Common myeloid progenitor, CD34-positive (primary cell): Measurements from ENCODE around the gene ZNF185.

Experiments used
- CTCF ChIA-PET: fragments of 350-600 bp; sonication (Branson Sonifier 250); formaldehyde crosslinking; loops from one replicate; lab custom pipeline; 2021; ENCODE audit warnings: antibody characterized with exemption; lab: Charles Lee
- POLR2A ChIA-PET: fragments of 350-600 bp; sonication (Branson Sonifier 250); formaldehyde crosslinking; loops from one replicate; lab custom pipeline; 2021; ENCODE audit warnings: antibody characterized with exemption; lab: Charles Lee
- DNase-seq, 3 donors: peaks; one replicate each; pipeline versions ENCODE4 v3.0.0 to v3.0.0-alpha.2; 2013
- H3K27ac ChIP-seq, 2 experiments: 1 replicate in 1 of 2; 2 replicates in 1 of 2; pipeline ENCODE4 v1.7.0; 2013; ENCODE audit warnings: inconsistent platforms in 2 of 2, low read length in 2 of 2, mild to moderate bottlenecking in 2 of 2, low read depth in 1 of 2, moderate library complexity in 1 of 2; ENCODE audit not compliant: severe bottlenecking in 2 of 2, insufficient read depth in 1 of 2, poor library complexity in 1 of 2
- H3K27me3 ChIP-seq, 5 experiments: replicated peaks in 2 of 5; 1 replicate in 3 of 5; 2 replicates in 2 of 5; pipeline versions ENCODE4 v1.6.1 to v1.7.0; 2013; ENCODE audit warnings: low read length in 4 of 5, mild to moderate bottlenecking in 2 of 5, moderate library complexity in 2 of 5, inconsistent platforms in 1 of 5; ENCODE audit not compliant: insufficient read depth in 5 of 5, control insufficient read depth in 4 of 5
- H3K36me3 ChIP-seq, 4 experiments: 1 replicate in 2 of 4; 2 replicates in 2 of 4; pipeline versions ENCODE4 v1.6.1 to v1.7.0; 2013; ENCODE audit warnings: low read length in 3 of 4, control low read depth in 1 of 4, mild to moderate bottlenecking in 1 of 4; ENCODE audit not compliant: control insufficient read depth in 4 of 4, insufficient read depth in 4 of 4
- H3K4me1 ChIP-seq, 4 experiments: 1 replicate in 3 of 4; 2 replicates in 1 of 4; pipeline versions ENCODE4 v1.6.1 to v1.7.1; 2013; ENCODE audit warnings: low read length in 3 of 4, mild to moderate bottlenecking in 3 of 4, control low read depth in 1 of 4, inconsistent platforms in 1 of 4, moderate library complexity in 1 of 4; ENCODE audit not compliant: control insufficient read depth in 4 of 4, insufficient read depth in 4 of 4; ENCODE audit errors: control extremely low read depth in 1 of 4
- H3K4me3 ChIP-seq, 7 experiments: 1 replicate in 4 of 7; 2 replicates in 3 of 7; pipeline versions ENCODE4 v1.5.1 to v1.7.0; 2013; ENCODE audit warnings: mild to moderate bottlenecking in 7 of 7, low read length in 6 of 7, moderate library complexity in 6 of 7, inconsistent platforms in 2 of 7, low read depth in 2 of 7, control low read depth in 1 of 7; ENCODE audit not compliant: insufficient read depth in 4 of 7, control insufficient read depth in 1 of 7; ENCODE audit errors: extremely low read depth in 1 of 7
- H3K9me3 ChIP-seq, 5 experiments: 1 replicate in 4 of 5; 2 replicates in 1 of 5; pipeline versions ENCODE4 v1.6.1 to v1.7.1; 2013; ENCODE audit warnings: low read length in 4 of 5, mild to moderate bottlenecking in 2 of 5, inconsistent platforms in 1 of 5, low read depth in 1 of 5, moderate library complexity in 1 of 5; ENCODE audit not compliant: control insufficient read depth in 4 of 5, insufficient read depth in 2 of 5; ENCODE audit errors: control extremely low read depth in 1 of 5
- whole genome bisulfite sequencing: methylation state at CpG from one replicate; pipeline ENCODE4 v1.1.5; 2013; ENCODE audit not compliant: insufficient coverage; 5-methylcytosine and 5-hydroxymethylcytosine counted together

Gene ZNF185

DNA sequence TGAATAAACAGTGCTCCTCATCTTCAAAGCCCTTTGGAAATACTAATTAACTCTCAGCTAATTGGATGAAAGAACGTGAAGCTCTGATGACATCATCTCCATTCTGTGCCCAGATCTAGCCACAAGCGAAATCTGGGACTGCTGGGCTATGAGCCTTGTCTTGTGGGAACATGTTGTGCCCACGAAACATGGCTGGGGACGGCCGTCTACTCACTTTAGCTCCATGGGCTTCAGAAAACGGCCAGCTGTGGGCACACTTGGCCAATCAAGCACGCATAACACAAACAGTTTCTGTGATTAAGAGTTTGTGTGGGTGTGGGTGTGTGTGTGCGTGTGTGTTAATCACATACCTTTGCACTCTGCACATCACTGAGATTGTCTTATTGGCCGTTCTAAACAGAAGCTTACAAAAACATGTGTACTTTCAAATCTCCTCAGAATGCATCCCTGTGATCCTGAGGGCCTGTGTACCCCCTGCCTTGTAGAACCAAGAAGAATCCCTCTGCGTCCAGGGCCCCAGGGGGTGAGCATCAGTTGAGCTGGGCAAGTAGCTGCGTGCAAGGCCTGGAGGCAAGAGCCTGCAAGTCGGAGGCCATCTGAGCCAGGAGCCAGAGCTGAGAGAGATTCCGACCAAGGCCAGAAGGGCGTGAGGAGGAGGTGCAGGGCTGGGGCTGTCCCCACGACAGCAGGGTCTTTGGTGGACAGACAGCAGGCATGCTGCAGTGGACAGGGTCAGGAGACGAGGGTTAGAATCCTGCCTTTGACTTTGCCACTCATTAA, 18.7 kb upstream of the ZNF185 start:
- ChIA-PET CTCF (interaction anchor here (0.7 to 1.3 kb wide), 2 partner anchors 7 to 9 kb away, joined by 3 read pairs; no protein-coding TSS in a partner anchor), POLR2A (no interaction called here)
- Histone ChIP-seq H3K9me3 (peaks cover 0 to 3% (median 0%) of the 10 kb centered on the region in 5 experiments), H3K36me3 (no peaks in the 10 kb centered on the region), H3K27me3 (peaks cover 0 to 11% (median 0%) of the 10 kb centered on the region in 5 experiments), H3K27ac (no peak overlapping the region), H3K4me3 (no peak overlapping the region), H3K4me1 (no peaks in the 10 kb centered on the region)
- DNase-seq = no peak
- WGBS = 85% methylated on average over 14 of the region's 16 CpGs

DNA sequence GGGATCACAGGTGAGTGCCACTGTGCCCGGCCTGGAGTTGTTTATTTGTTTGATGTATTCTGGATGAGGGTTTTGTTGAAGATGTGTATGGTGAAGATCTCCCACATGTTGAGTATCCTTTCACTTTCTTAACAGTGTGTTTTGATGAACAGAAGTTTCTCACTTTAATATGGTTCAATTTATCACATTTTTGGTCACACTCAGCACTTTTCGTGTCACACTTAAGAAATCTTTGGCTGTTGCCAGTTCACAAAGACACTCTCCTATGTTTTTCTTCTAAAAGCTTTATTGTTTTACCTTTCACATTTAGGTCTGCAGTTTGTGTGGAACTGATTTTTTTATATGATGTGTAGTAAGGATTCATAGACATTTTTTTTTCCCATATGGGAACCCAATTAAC, 16.6 kb upstream of the ZNF185 start:
- WGBS = 88% methylated on average over 1 of the region's 2 CpGs
- POLR2A ChIA-PET = no interaction called here
- CTCF ChIA-PET = no interaction called here

GRCh38 chrX:152884171-152884570, 13.7 kb upstream of the ZNF185 start:
- Histone ChIP-seq H3K4me1 (no peaks in the 10 kb centered on the region), H3K4me3 (no peak overlapping the region), H3K36me3 (no peaks in the 10 kb centered on the region), H3K27me3 (peaks cover 0 to 18% (median 2%) of the 10 kb centered on the region in 5 experiments), H3K27ac (no peak overlapping the region), H3K9me3 (no peaks in the 10 kb centered on the region)
- DNase-seq = no peak
- ChIA-PET POLR2A (no interaction called here), CTCF (interaction anchor here (1.9 kb wide), 1 partner anchor 15 kb away, joined by 6 read pairs; no protein-coding TSS in a partner anchor)
- WGBS = 58% methylated on average over 6 of the region's 6 CpGs

More for the DNA sequence above, 16.6 kb upstream of the ZNF185 start:
- H3K36me3 ChIP-seq = no peaks in the 10 kb centered on the region
- no peak for DNase-seq
- no peak overlapping the region for H3K27ac ChIP-seq
- H3K9me3 ChIP-seq = peaks cover 0 to 3% (median 0%) of the 10 kb centered on the region in 5 experiments
- H3K4me3 ChIP-seq = no peak overlapping the region
- peaks cover 0 to 14% (median 0%) of the 10 kb centered on the region in 5 experiments for H3K27me3 ChIP-seq
- no peaks in the 10 kb centered on the region for H3K4me1 ChIP-seq

- no peak overlapping the region for H3K27ac ChIP-seq
- H3K36me3 ChIP-seq = no peaks in the 10 kb centered on the region
- 66% methylated on average over 2 of the region's 3 CpGs for WGBS
- ChIA-PET CTCF (interaction anchor here (1.3 kb wide), 1 partner anchor 8 kb away, joined by 3 read pairs; no protein-coding TSS in a partner anchor), POLR2A (no interaction called here)
- H3K4me3 ChIP-seq = no peak overlapping the region
- H3K27me3 ChIP-seq = peaks cover 0 to 31% (median 2%) of the 10 kb centered on the region in 5 experiments
- H3K4me1 ChIP-seq = no peaks in the 10 kb centered on the region
- DNase-seq = no peak
- H3K9me3 ChIP-seq = no peaks in the 10 kb centered on the region
These were observed 11.2 kb upstream of the ZNF185 start for GRCh38 chrX:152886716-152887115.

DNA sequence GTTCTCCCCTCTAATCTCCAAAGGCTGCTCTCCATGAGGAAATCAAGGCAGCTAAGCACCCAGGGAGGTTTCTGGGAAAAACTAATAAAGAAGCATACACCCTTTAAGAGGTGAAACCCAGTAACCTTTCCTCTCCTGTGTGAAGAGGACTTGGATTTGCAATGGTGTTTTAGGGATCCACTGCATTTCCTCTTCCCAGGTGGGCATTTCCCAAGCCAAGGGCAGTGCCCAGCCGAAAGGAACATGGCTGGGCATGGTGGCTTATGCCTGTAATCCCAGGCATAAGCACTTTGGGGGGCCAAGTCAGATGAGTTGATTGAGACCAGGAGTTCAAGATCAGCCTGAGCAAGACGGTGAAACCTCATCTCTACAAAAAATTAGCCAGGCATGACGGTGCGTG, 5.4 kb upstream of the ZNF185 start:
- ChIA-PET POLR2A (no interaction called here), CTCF (interaction anchor here (1.5 kb wide), 1 partner anchor 21 kb away, joined by 4 read pairs; no protein-coding TSS in a partner anchor)
- no peak overlapping the region for H3K27ac ChIP-seq
- H3K4me1 ChIP-seq = no peaks in the 10 kb centered on the region
- no peaks in the 10 kb centered on the region for H3K9me3 ChIP-seq
- no peak overlapping the region for H3K4me3 ChIP-seq
- no peaks in the 10 kb centered on the region for H3K36me3 ChIP-seq
- no peak for DNase-seq
- peaks cover 0 to 48% (median 2%) of the 10 kb centered on the region in 5 experiments for H3K27me3 ChIP-seq
- WGBS = 86% methylated on average over 1 of the region's 4 CpGs

DNA sequence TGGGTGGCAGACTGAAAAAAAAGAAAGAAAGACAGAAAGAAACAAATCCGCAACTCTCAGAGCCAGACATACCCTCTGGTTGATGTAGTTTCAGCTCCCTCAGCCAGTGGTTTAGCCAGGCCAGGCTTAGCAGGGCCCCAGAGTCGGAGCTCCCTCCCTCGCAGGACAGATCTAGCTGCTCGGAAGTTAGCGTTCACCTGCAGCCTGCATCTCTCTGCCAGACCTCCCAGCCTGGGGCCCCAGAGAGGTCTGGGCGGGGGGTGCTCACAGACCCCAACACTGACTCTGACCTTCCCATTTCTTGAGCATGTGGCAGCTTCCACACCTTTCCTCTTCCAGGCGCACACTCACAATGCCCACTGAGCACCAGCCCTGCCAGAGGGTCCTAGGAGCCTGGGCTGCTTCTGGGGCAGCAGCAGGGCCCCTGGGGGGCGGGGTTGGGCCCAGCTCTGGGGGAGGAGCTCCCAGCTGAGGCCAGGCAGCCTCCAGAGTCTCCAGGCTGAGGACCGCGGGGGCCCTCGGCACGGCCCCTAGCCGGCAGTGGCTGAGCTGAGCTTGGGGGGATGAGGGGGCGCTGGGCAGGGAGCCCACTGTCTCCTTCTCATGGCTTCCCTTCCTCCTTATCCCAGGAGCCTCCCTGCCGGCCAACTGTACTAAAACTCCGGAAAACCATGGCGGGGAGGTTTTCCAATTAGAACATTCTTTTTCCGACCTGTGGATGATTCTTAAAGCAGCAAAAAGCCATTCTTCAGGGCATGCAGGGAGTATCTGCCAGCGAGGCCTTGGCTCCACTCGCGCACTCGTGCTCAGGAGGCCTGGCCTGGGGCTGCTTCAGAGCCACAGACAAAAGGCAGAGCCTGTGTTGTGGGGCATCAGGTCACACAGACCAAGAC, 4.6 kb upstream of the ZNF185 start:
- Histone ChIP-seq H3K4me3 (no peak overlapping the region), H3K36me3 (no peaks in the 10 kb centered on the region), H3K9me3 (no peaks in the 10 kb centered on the region), H3K27me3 (peaks cover 2 to 49% (median 2%) of the 10 kb centered on the region in 5 experiments), H3K27ac (no peak overlapping the region), H3K4me1 (peaks cover 0 to 3% (median 1%) of the 10 kb centered on the region in 4 experiments)
- POLR2A ChIA-PET = no interaction called here
- CTCF ChIA-PET = interaction anchor here (1.5 kb wide), 1 partner anchor 20 kb away, joined by 4 read pairs; no protein-coding TSS in a partner anchor
- no peak for DNase-seq
- 82% methylated on average over 18 of the region's 22 CpGs for WGBS
